T-helper 22 cell (primary cell): ENCODE data around the gene MRPL53.
"Not testable (repeated sequence)": the region's sequence is repeated elsewhere in the genome, so short reads cannot be mapped to it uniquely, and the experiment has no call there.

Source experiments
- DNase-seq: peaks from one replicate; pipeline ENCODE4 v3.0.0-alpha.2; 2020; ENCODE audit warnings: low read depth

The MRPL53 gene

GRCh38 chr2:74448771-74449170 is 23.7 kb downstream of the MRPL53 start:
- no peak for DNase-seq

- DNase-seq: no peak
These were observed 25.1 kb downstream of the MRPL53 start for GRCh38 chr2:74447230-74447999.

- DNase-seq: no peak
These were observed 27.8 kb downstream of the MRPL53 start for GRCh38 chr2:74444498-74445318.

- DNase-seq: not testable (repeated sequence)
These were observed 29.8 kb downstream of the MRPL53 start for GRCh38 chr2:74442483-74443297.

GRCh38 chr2:74441690-74442482 is 30.6 kb downstream of the MRPL53 start, which contains the start of gene RTKN:
Gene RTKN (minus strand): TSS chr2:74441937. CDS start chr2:74441816, 121 bp downstream.
- no peak for DNase-seq

GRCh38 chr2:74441170-74441689 is 31.2 kb downstream of the MRPL53 start:
- DNase-seq: no peak

GRCh38 chr2:74440378-74441169 is 31.9 kb downstream of the MRPL53 start:
- no peak for DNase-seq

- DNase-seq: no peak
These were observed 32.6 kb downstream of the MRPL53 start for GRCh38 chr2:74439803-74440377.

- no peak for DNase-seq
These were observed 33.1 kb downstream of the MRPL53 start for GRCh38 chr2:74439373-74439772.

GRCh38 chr2:74438248-74438647 is 34.2 kb downstream of the MRPL53 start:
- no peak for DNase-seq

- DNase-seq: no peak
These were observed 35.4 kb downstream of the MRPL53 start for GRCh38 chr2:74436848-74437695.

GRCh38 chr2:74436111-74436805 is 36.2 kb downstream of the MRPL53 start:
- DNase-seq: no peak

GRCh38 chr2:74430502-74430901 is 42.0 kb downstream of the MRPL53 start:
- no peak for DNase-seq

- no peak for DNase-seq
These were observed 42.7 kb downstream of the MRPL53 start for GRCh38 chr2:74429487-74430451.

- DNase-seq: no peak
These were observed 43.8 kb downstream of the MRPL53 start for GRCh38 chr2:74428675-74429074.

- DNase-seq: no peak
These were observed 44.9 kb downstream of the MRPL53 start for GRCh38 chr2:74427551-74427950.

GRCh38 chr2:74426181-74426758 is 46.2 kb downstream of the MRPL53 start:
- DNase-seq: no peak
